Neural progenitor cell (in vitro differentiated cells): ENCODE measurements around the gene TMEM120B. TPM values are rescaled to one million over a fixed set of nuclear protein-coding genes. Genes with fewer than 3 reads are reported as not detected.

Experiments used
- DNase-seq: peaks from one replicate; pipeline ENCODE4 v3.0.0-alpha.2; 2016; ENCODE audit warnings: low spot score
- H2AFZ ChIP-seq: fragments of 200-600 bp; sonication (generic); replicated peaks from 2 replicates; pipeline ENCODE4 v1.6.1; 2016; ENCODE audit warnings: antibody characterized with exemption
- H3F3A ChIP-seq: fragments of 200-600 bp; sonication (generic); 2 replicates; pipeline ENCODE4 v1.6.1; 2016; ENCODE audit warnings: antibody characterized with exemption, low read depth
- H3K27ac ChIP-seq: fragments of 200-600 bp; sonication (generic); 2 replicates; pipeline ENCODE4 v1.5.1; 2016; ENCODE audit warnings: mild to moderate bottlenecking
- H3K27me3 ChIP-seq: fragments of 200-600 bp; sonication (generic); 2 replicates; pipeline ENCODE4 v1.6.1; 2016; ENCODE audit warnings: mild to moderate bottlenecking, moderate library complexity
- H3K36me3 ChIP-seq: fragments of 200-600 bp; sonication (generic); 2 replicates; pipeline ENCODE4 v1.5.1; 2016
- H3K4me1 ChIP-seq: fragments of 200-600 bp; sonication (generic); 2 replicates; pipeline ENCODE4 v1.6.1; 2016; ENCODE audit warnings: mixed run types
- H3K4me2 ChIP-seq: fragments of 200-600 bp; sonication (generic); 2 replicates; pipeline ENCODE4 v1.6.1; 2016
- H3K4me3 ChIP-seq: fragments of 200-600 bp; sonication (generic); 2 replicates; pipeline ENCODE4 v1.5.1; 2016
- H3K79me2 ChIP-seq: fragments of 200-600 bp; sonication (generic); 2 replicates; pipeline ENCODE4 v1.6.1; 2016; ENCODE audit warnings: low read depth
- H3K9ac ChIP-seq: fragments of 200-600 bp; sonication (generic); 2 replicates; pipeline ENCODE4 v1.6.1; 2016
- H3K9me3 ChIP-seq: fragments of 200-600 bp; sonication (generic); 2 replicates; pipeline ENCODE4 v1.5.1; 2016; ENCODE audit warnings: low read depth
- H4K20me1 ChIP-seq: fragments of 200-600 bp; sonication (generic); 2 replicates; pipeline ENCODE4 v1.6.1; 2016; ENCODE audit warnings: low read depth
- H3K27ac Mint-ChIP-seq: 3 replicates; pipeline ENCODE4 v1.8.0; 2021; ENCODE audit warnings: mixed read lengths
- H3K27me3 Mint-ChIP-seq: 2 replicates; pipeline ENCODE4 v1.8.0; 2022; ENCODE audit warnings: low read depth, mild to moderate bottlenecking, inconsistent platforms, moderate library complexity, mixed read lengths; ENCODE audit not compliant: insufficient read depth
- H3K36me3 Mint-ChIP-seq: 3 replicates; pipeline ENCODE4 v1.8.0; 2021; ENCODE audit warnings: mixed read lengths
- H3K4me1 Mint-ChIP-seq: 3 replicates; pipeline ENCODE4 v1.8.0; 2021; ENCODE audit warnings: mixed read lengths
- H3K4me3 Mint-ChIP-seq: 3 replicates; pipeline ENCODE4 v1.8.0; 2021; ENCODE audit warnings: mild to moderate bottlenecking, moderate library complexity, mixed read lengths
- H3K9me3 Mint-ChIP-seq: 3 replicates; pipeline ENCODE4 v1.8.0; 2020; ENCODE audit warnings: mixed read lengths
- CTCF ChIP-seq: fragments of 200-600 bp; sonication (generic); IDR thresholded peaks from 2 replicates; pipeline ENCODE4 v1.5.1; 2017; ENCODE audit warnings: antibody characterized with exemption, mild to moderate bottlenecking
- EZH2 ChIP-seq: fragments of 200-600 bp; sonication (generic); IDR thresholded peaks from 2 replicates; pipeline ENCODE4 v1.6.1; 2017; ENCODE audit warnings: antibody characterized with exemption, mild to moderate bottlenecking, moderate library complexity
- EZH2phosphoT487 ChIP-seq: fragments of 200-600 bp; sonication (generic); IDR thresholded peaks from 2 replicates; pipeline ENCODE4 v1.6.1; 2017; ENCODE audit warnings: antibody characterized with exemption
- total RNA-seq: library from RNA; depleted of rRNA; stranded (reverse); fragments of >200 nt; gene quantifications from 2 replicates; pipeline ENCODE4 v1.2.3, GENCODE V29; 2015; ENCODE audit warnings: low replicate concordance

Gene TMEM120B
- total RNA-seq, 1 donor from 2014 or later = 4.7 TPM

- H3K27ac ChIP-seq = no peak overlapping the region
- TF ChIP-seq EZH2 = no peak
- no peak for TF ChIP-seq EZH2phosphoT487
- TF ChIP-seq CTCF = no peak
- H2AFZ ChIP-seq = no peak overlapping the region
- H3K9ac ChIP-seq = no peak overlapping the region
- H3K4me3 Mint-ChIP-seq = no peak overlapping the region
- no peaks in the 10 kb centered on the region for H3K9me3 ChIP-seq
- H3K4me3 ChIP-seq = no peak overlapping the region
- H4K20me1 ChIP-seq = no peaks in the 10 kb centered on the region
- peak overlapping the region; percentile 57 for H3K27ac Mint-ChIP-seq
- no peaks in the 10 kb centered on the region for H3K4me1 ChIP-seq
- peaks cover 27% of the 10 kb centered on the region for H3K36me3 Mint-ChIP-seq
- H3K9me3 Mint-ChIP-seq = no peaks in the 10 kb centered on the region
- H3K79me2 ChIP-seq = no peaks in the 10 kb centered on the region
- H3F3A ChIP-seq = no peaks in the 10 kb centered on the region
- no peak for DNase-seq
- peaks cover 5% of the 10 kb centered on the region for H3K27me3 Mint-ChIP-seq
- no peaks in the 10 kb centered on the region for H3K4me1 Mint-ChIP-seq
- H3K27me3 ChIP-seq = no peaks in the 10 kb centered on the region
- H3K4me2 ChIP-seq = no peak overlapping the region
- no peaks in the 10 kb centered on the region for H3K36me3 ChIP-seq
These were observed 116.8 kb downstream of the TMEM120B start for GRCh38 chr12:121829250-121829918.

- Histone ChIP-seq H4K20me1 (no peaks in the 10 kb centered on the region), H3K79me2 (no peaks in the 10 kb centered on the region), H3F3A (no peaks in the 10 kb centered on the region), H3K27ac (no peak overlapping the region), H3K4me1 (no peaks in the 10 kb centered on the region), H3K4me2 (no peak overlapping the region), H3K4me3 (no peak overlapping the region), H3K9me3 (no peaks in the 10 kb centered on the region), H3K9ac (no peak overlapping the region), H2AFZ (no peak overlapping the region), H3K36me3 (no peaks in the 10 kb centered on the region), H3K27me3 (no peaks in the 10 kb centered on the region)
- Mint-ChIP-seq H3K4me3 (no peak overlapping the region), H3K4me1 (no peaks in the 10 kb centered on the region), H3K27ac (peak overlapping the region; percentile 57), H3K27me3 (peaks cover 5% of the 10 kb centered on the region), H3K36me3 (peaks cover 27% of the 10 kb centered on the region), H3K9me3 (no peaks in the 10 kb centered on the region)
- DNase-seq = no peak
- TF ChIP-seq EZH2phosphoT487 = no peak
- no peak for TF ChIP-seq CTCF
- no peak for TF ChIP-seq EZH2
These were observed 117.6 kb downstream of the TMEM120B start for GRCh38 chr12:121830134-121830533.

GRCh38 chr12:121830588-121831265 is 118.2 kb downstream of the TMEM120B start:
- Mint-ChIP-seq H3K27me3 (peaks cover 7% of the 10 kb centered on the region), H3K4me3 (no peak overlapping the region), H3K9me3 (no peaks in the 10 kb centered on the region), H3K27ac (peak overlapping the region; percentile 1), H3K4me1 (no peaks in the 10 kb centered on the region), H3K36me3 (peaks cover 27% of the 10 kb centered on the region)
- no peak overlapping the region for H3K4me2 ChIP-seq
- TF ChIP-seq EZH2phosphoT487 (no peak), EZH2 (no peak), CTCF (no peak)
- no peaks in the 10 kb centered on the region for H3K9me3 ChIP-seq
- H3K36me3 ChIP-seq = no peaks in the 10 kb centered on the region
- H3K4me1 ChIP-seq = no peaks in the 10 kb centered on the region
- H3K9ac ChIP-seq = no peak overlapping the region
- no peaks in the 10 kb centered on the region for H3K79me2 ChIP-seq
- DNase-seq = no peak
- H2AFZ ChIP-seq = no peak overlapping the region
- no peak overlapping the region for H3K4me3 ChIP-seq
- H3K27ac ChIP-seq = no peak overlapping the region
- H3F3A ChIP-seq = no peaks in the 10 kb centered on the region
- H3K27me3 ChIP-seq = no peaks in the 10 kb centered on the region
- H4K20me1 ChIP-seq = no peaks in the 10 kb centered on the region

Other genes starting within 250 kb of the TMEM120B start
- gene KDM2B, start 131.7 kb upstream of the TMEM120B start, total RNA-seq = 85.3 and 158 TPM in 2 replicates
- 8.0 and 10.6 TPM in 2 replicates for gene ORAI1, start 86.2 kb upstream of the TMEM120B start, total RNA-seq
- gene MORN3, start 43.1 kb upstream of the TMEM120B start, total RNA-seq = 0.19 and 1.3 TPM in 2 replicates
- 20.1 and 30.8 TPM in 2 replicates for gene RHOF, start 80.9 kb downstream of the TMEM120B start, total RNA-seq
- gene SETD1B, start 91.3 kb downstream of the TMEM120B start, total RNA-seq = 1.8 and 4.4 TPM in 2 replicates
- gene HPD, start 146.1 kb downstream of the TMEM120B start, total RNA-seq = not detected in 2 replicates
- 46.4 and 60.9 TPM in 2 replicates for gene PSMD9, start 176.0 kb downstream of the TMEM120B start, total RNA-seq
- gene CFAP251, start 205.8 kb downstream of the TMEM120B start, total RNA-seq = 0.92 and 1.5 TPM in 2 replicates